Midbrain (tissue), 1 donor: ENCODE data around the gene SERINC1.
A peak's percentile ranks its signal among the peaks of the same experiment; 100 is the strongest.
"Not testable (repeated sequence)": the region's sequence is repeated elsewhere in the genome, so short reads cannot be mapped to it uniquely, and the experiment has no call there.

Experiments
- DNase-seq: peaks from one replicate; lab custom pipeline; 2025; lab: John Stamatoyannopoulos, UW

The SERINC1 gene

GRCh38 chr6:122471107-122472021 lies at the start of gene SERINC1:
Gene SERINC1 (minus strand): TSS chr6:122471807. CDS start chr6:122471737, 70 bp downstream.
- DNase-seq = peak; percentile 98

GRCh38 chr6:122511193-122511924 lies 39.8 kb upstream of the SERINC1 start:
- no peak for DNase-seq

GRCh38 chr6:122505170-122505569 lies 33.6 kb upstream of the SERINC1 start:
- not testable (repeated sequence) for DNase-seq

- no peak for DNase-seq
Measured at GRCh38 chr6:122501475-122501874, 29.9 kb upstream of the SERINC1 start.

- no peak for DNase-seq
Measured at GRCh38 chr6:122495612-122496011, 24.0 kb upstream of the SERINC1 start.

- DNase-seq = no peak
Measured at GRCh38 chr6:122494665-122495272, 23.2 kb upstream of the SERINC1 start.

- DNase-seq = peak; percentile 82
Measured at GRCh38 chr6:122491919-122492555, 20.4 kb upstream of the SERINC1 start.

GRCh38 chr6:122490607-122491006 lies 19.0 kb upstream of the SERINC1 start:
- DNase-seq = no peak

GRCh38 chr6:122484760-122485159 lies 13.2 kb upstream of the SERINC1 start:
- DNase-seq = no peak

- no peak for DNase-seq
Measured at GRCh38 chr6:122482750-122483080, 11.1 kb upstream of the SERINC1 start.

GRCh38 chr6:122476131-122476530 lies 4.5 kb upstream of the SERINC1 start:
- DNase-seq = peak; percentile 4

- DNase-seq = no peak
Measured at GRCh38 chr6:122472022-122472340, 374 bp upstream of the SERINC1 start.

GRCh38 chr6:122461885-122462284 lies 9.7 kb downstream of the SERINC1 start:
- DNase-seq = no peak

- not testable (repeated sequence) for DNase-seq
Measured at GRCh38 chr6:122459865-122460416, 11.7 kb downstream of the SERINC1 start.

- no peak for DNase-seq
Measured at GRCh38 chr6:122459240-122459639, 12.4 kb downstream of the SERINC1 start.

GRCh38 chr6:122458087-122458486 lies 13.5 kb downstream of the SERINC1 start:
- no peak for DNase-seq

- DNase-seq = not testable (repeated sequence)
Measured at GRCh38 chr6:122455116-122455515, 16.5 kb downstream of the SERINC1 start.

GRCh38 chr6:122454673-122455072 lies 16.9 kb downstream of the SERINC1 start:
- no peak for DNase-seq

GRCh38 chr6:122452509-122452908 lies 19.1 kb downstream of the SERINC1 start:
- no peak for DNase-seq

- DNase-seq = no peak
Measured at GRCh38 chr6:122449069-122449468, 22.5 kb downstream of the SERINC1 start.

GRCh38 chr6:122445274-122445673 lies 26.3 kb downstream of the SERINC1 start:
- no peak for DNase-seq

- DNase-seq = no peak
Measured at GRCh38 chr6:122438975-122439374, 32.6 kb downstream of the SERINC1 start.
